Astrocyte of the hippocampus (primary cell): ENCODE data around the gene PLXNB2.

Experiments used
- DNase-seq: peaks from one replicate; pipeline ENCODE4 v3.0.0; 2011; ENCODE audit warnings: low read depth, low spot score

The PLXNB2 gene

GRCh38 chr22:50298937-50299784, 8.3 kb downstream of the PLXNB2 start:
- DNase-seq: peak; percentile 56

DNA sequence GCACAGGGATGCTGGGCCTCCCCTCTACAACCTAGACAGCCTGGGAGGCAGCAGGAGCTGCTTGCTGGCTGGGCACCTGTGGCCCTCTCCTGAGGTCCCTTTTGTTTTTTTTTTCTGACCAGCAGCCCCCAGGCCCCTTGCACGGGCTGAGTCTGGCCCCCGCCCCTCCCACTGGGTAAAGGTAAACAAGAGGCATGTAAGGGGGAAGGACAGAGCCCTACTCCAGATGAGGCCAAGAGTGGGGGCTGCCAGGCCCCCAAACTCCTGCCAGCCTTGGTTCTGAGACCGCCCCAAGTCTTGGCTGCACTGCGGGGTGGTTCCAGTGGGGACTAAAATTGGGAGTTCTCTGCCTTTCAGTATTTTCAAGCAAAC, 9.2 kb downstream of the PLXNB2 start:
- DNase-seq: no peak

DNA sequence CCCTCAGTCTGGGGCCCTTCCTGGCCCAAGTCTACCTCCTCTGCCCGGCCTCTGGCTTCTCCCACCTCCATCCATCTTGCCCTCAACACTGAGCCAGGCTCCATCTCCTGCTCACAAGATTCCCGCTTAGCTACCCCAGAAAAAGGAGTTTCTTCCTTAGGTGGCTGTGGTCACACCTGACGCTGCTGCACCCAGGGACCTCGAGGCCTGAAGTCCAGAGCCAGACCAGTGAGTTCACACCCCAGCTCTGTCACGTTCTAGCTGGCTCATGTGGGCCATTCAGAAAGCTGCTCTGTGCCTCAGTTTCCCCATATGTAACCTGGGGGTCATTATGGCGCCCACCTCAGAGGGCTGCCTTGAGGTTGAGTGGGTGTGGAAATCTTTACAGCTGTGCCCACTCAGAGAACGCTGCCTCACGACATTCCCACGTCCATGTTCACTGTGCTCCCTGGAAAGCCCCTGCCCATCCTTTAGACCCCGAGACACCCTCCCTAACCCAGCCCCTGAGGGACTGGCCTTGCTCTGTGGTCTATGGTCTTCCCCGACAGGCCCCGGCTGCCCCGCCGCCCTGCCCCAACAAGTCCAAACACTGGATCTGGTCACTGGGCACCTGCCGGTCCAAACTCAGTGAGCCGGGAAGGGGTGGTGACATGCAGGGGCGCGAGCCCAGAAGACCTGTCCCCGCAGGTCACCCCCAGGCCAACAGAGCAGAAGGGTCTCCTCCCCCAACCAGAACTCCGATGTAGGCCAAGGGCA, 9.8 kb downstream of the PLXNB2 start:
- no peak for DNase-seq

DNA sequence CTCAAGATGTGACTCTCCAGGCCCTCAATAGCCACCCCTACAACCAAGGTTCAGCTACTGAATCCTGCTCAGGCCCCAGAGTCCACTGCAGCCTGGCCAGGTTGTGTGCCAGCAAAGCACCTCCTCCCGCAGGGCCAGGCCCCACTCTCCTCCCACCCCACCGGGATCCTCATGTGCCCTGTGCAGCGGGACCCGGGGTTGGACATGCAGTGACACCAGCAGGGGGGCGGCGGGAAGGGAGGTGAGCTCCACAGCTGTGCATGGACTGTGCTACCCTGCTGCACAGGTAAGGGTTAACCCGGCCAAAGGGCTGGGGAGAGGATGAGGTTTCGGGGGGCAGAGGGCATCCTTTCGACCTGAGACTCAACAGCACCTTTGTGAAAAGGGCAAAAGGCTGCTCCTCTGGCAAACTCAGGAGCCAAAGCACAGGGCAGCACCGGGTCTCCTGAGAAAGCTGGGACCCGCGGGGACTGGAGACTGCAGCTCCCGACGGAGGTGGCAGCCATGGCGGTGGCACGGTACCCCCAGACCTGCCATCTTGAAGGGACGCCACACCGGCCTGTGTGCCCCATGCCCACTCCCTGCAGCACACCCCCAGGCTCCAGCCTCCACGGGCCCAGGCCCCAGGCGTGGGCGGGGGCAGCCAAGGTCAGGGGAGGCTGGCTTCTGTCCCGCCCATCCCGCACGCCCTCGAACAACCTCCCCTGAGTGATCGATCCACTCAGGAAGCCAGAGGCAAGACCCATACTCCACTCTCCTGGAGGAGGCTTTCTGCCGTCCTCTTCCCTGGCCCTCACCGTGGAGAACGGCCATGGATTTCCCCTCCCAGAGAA, 10.6 kb downstream of the PLXNB2 start:
- DNase-seq: no peak

- DNase-seq: peak; percentile 28
Observed at GRCh38 chr22:50294319-50294656, 13.2 kb downstream of the PLXNB2 start.

DNA sequence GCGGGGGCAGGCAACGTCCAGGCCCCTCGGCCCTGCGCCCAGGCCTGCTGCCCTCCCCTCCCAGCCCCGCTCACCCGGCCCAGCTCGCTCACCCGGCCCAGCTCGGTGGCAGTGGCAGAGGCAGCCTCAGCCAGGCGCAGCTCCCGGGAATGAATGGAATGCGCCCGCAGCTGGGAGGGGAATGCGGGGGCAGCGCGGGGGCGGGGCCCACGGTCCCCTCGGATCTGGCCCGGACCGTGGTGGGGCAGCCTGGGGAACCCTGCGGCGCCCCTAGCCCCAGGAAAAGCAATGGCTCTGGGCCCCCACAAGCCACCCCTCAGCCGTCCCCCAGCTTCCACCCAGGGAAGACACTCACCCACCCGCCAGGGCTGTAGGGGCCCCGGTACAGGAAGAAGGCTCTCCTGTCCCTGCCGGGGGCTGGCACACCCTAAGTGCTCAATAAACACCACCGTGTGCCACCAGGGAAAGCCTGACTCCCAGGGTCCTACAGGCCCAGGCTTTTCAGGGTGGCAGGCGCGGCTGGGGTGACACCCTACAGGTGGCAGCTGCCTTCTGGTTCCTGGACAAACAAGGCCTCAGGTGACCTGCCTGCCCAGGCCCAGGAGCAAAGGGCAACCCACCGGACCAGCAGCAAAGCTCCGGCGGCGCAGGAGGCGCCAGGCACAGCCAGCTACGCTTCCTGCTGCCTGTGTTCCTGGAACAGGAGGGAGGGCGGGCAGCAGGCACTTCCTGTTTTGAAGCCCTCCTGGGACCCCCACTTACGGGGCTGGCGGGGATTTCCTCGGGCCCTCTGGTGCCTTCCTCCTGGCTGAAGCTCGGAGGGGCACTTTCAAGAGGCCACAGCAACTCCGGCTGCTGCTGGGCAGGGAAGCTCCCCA, 13.8 kb downstream of the PLXNB2 start:
- DNase-seq: peak; percentile 96

DNA sequence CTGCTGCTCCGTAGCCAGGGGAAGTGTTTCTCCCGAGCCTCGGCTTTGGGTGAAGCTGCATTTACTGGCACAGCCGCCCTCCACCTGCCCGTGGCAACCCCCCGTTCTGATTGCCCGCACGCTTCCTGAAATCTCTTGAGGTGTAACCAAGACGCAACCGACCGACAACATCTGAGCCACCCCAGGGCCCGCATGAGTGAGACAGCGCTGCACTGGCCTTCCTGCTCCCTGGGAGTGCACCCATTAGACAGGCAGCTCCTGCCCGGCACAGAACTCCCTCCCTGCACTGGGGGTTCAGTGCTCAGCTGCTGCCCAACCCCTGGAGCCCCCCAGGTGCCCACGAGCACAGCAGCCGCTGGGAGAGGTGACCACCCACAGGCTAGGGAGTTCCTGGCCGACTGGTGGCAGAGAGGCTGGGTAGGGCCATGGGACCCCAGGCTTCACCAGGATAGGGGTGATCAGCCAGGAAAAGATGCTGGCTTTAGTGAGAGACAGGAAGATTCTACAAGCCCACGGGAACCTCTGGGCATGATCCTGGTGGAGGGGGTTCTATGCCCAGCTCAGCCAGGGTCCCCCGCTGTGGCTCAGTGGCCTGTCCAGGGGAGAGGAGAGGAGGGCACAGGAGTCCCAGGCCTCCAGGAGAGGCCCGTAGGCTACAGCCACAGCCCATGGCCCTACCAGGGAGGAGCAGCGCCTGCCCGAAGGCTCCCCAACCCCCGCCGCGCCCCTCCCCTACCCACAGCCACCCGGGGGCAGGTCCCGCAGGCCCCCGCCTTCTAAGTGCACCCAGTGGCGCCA, 14.6 kb downstream of the PLXNB2 start:
- peak; percentile 30 for DNase-seq

DNA sequence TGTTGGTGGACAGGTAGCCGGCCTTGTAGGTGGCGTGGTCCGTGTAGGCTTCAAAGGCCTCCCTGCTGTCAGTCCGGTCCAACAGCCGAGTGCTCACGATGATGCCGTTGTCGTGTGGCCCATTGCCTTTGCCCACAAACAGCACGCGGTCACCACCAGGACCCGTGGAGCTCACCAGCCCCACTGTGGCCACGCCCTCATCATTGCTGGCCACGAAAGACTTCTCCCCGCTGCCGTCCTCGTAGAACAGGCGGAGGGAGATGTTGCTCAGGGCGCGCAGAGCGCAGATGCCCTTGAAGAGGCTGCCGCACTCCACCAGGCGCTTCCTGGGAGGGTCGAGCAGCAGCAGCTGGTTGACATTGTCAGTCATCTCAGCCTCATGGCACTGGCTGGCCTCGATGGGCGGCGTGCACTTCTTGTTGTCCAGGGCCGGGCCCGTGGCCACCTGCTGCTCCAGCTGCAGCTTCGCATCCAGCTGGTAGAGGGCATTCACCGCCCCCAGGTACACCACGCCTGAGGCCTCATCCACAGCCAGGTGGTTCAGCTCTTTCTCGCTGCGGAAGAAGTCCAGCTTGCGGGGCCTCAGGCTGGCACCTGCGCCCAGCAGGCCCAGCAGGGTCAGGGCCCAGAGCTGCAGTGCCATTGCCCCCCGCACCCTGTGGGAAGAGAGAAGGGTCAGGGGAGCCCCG, 17.4 kb downstream of the PLXNB2 start:
- DNase-seq: no peak

- DNase-seq: no peak
Observed at GRCh38 chr22:50289151-50289941, 18.1 kb downstream of the PLXNB2 start.

DNA sequence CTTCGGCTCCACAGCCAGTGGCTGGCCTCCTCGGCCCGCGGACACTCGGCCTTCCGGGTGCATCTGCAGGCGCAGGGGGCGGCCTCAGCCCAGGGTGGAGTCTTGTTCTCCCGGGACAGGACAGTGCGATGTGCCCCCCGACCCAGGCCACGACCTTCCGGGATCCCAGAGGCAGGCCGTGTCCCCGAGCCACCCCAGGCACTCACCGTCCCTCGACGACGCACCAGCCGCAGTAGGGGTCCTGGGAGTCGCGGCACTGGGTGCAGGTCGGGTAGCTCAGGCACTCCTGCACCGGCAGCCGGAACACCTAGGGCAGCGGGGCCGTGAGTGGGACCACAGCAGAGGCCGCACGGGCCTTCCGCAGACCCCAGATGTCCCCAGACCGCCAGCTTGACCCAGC, 19.7 kb downstream of the PLXNB2 start:
- DNase-seq: no peak

- no peak for DNase-seq
Observed at GRCh38 chr22:50286701-50287318, 20.6 kb downstream of the PLXNB2 start.

DNA sequence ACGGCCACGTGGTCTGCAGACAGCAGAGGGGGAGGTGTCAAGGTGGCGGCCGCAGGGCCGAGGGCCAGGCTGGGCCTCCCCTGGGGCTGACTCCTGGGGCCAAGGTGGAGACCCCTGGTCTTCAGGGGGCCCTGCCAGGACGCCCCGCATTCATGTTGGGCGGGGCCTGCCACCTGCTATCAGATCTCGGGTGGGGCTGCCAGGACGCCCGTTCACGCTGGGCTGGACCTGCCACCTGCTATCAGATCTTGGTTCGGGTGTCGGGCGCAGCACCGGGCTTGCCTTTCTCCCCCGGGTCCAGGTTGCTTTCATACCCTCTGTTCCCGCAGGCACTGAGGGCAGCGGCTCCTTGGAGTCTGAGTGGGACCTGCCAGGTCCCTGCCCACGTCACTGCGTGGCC, 21.2 kb downstream of the PLXNB2 start:
- DNase-seq: no peak

DNA sequence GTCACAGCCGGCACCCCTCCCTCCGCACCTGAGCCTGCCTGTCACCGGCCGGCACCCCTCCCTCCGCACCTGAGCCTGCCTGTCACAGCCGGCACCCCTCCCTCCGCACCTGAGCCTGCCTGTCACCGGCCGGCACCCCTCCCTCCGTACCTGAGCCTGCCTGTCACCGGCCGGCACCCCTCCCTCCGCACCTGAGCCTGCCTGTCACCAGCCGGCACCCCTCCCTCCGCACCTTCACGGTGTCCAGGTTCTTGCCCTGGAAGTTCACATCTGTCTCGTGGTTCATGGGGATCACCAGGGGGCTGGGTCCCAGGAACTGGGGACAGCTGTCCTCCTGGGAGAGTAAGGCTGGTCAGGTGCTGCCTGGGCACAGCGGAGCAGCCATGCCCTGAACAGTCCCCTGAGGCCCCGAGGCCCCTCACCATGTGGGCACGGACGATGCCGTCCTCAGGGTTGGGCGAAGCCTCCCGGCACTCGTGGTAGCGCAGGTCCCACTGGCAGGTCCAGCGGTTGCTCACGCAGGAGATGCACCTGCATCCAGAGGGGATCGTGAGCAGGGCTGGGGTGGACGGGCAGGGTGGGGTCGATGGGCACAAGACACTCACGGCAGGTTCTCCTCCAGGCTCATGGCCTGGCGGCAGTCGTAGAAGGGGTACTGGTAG, 21.7 kb downstream of the PLXNB2 start:
- DNase-seq: no peak

GRCh38 chr22:50284479-50284878, 23.0 kb downstream of the PLXNB2 start:
- DNase-seq: no peak

- no peak for DNase-seq
Observed at GRCh38 chr22:50283821-50284220, 23.6 kb downstream of the PLXNB2 start.

DNA sequence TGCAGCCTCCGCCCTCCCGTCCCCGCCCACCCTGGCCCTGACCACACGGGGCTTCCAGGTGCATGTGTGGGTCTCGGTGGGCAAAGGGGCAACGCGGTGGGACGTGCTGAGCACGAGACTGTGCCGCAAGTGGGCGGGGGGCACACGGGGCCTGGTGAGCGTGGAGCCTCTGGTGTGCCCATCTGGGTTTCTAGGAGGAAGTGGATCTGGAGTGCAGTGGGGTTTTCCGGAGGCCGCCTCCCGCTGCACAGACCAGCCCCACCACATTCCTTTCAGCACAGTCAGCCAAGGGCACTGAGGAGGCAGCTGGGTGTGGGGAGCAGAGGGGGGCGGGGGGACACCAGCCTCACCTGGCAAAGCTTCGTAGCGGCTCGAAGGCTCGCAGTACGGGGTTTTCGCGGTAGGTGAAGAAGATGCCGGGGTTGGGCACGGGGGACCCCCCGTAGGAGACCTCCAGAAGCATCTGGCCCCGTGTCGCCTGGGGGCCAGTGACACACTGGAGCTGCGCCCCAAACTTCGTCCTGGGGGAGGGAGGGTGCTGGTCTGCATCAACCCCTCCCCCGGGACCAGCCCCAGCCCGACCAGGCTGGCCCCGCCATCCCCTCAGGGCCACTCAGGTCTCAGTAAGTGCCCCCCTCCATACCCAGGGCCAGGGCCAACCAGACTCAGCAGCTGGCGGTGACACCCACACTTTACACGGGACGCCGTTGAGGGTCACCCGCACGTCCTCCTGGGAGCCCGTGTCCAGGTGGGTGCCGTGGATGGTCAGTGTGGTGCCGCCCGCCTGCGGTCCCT, 24.9 kb downstream of the PLXNB2 start:
- DNase-seq: peak; percentile 83

DNA sequence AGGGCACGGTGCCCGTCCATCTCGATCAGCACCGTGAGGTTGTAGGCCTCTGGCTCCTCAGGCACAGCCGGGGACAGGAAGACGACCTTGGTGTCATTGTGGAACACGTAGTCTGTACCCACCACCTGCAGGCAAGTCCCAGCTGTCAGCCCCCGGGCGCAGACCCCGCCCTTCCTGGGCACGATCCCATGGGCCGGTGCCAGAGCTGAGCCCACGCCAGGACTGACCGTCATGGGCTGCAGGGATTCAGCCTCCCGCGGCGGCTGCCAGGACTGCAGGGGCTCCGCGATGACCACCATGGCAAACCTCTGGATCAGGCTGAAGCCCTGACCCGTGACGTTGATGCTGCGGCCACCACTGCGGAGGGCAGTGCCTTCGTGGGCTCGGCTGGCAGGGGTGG, 25.5 kb downstream of the PLXNB2 start:
- DNase-seq: no peak
